HAP-1 (cell line): ENCODE data around the gene CASK.

ENCODE experiments used
- DNase-seq, 2 experiments: peaks; one replicate each; pipeline ENCODE4 v3.0.0-alpha.2; 2016 to 2020; ENCODE audit warnings: low spot score in 2 of 2
- H3K27me3 ChIP-seq: fragments of 250-450 bp; sonication (Bioruptor Pico); 2 replicates; pipeline ENCODE4 v1.5.1; 2020; ENCODE audit warnings: low read depth, mild to moderate bottlenecking, moderate library complexity
- H3K36me3 ChIP-seq: fragments of 250-450 bp; sonication (Bioruptor Pico); replicated peaks from 2 replicates; pipeline ENCODE4 v1.5.1; 2020; ENCODE audit warnings: mild to moderate bottlenecking
- H3K4me1 ChIP-seq: fragments of 250-450 bp; sonication (Bioruptor Pico); 2 replicates; pipeline ENCODE4 v1.5.1; 2020; ENCODE audit warnings: mild to moderate bottlenecking
- H3K4me3 ChIP-seq: fragments of 250-450 bp; sonication (Bioruptor Pico); 2 replicates; pipeline ENCODE4 v1.5.1; 2020; ENCODE audit warnings: mild to moderate bottlenecking, moderate library complexity
- H3K9me3 ChIP-seq: fragments of 250-450 bp; sonication (Bioruptor Pico); 2 replicates; pipeline ENCODE4 v1.5.1; 2020; ENCODE audit warnings: mild to moderate bottlenecking, moderate library complexity
- in situ Hi-C: fragments of 300-500 bp; cut with MboI; formaldehyde crosslinking; loops from 3 replicates; pipeline ENCODE4 v1.14.3; 2020; ENCODE audit warnings: low sequenced_read_pairs, inconsistent platforms, mixed read lengths

CASK gene

GRCh38 chrX:41889317-41890025 lies 33.9 kb downstream of the CASK start:
- no peaks in the 10 kb centered on the region for H3K9me3 ChIP-seq
- H3K27me3 ChIP-seq = no peaks in the 10 kb centered on the region
- DNase-seq = no peak
- H3K36me3 ChIP-seq = no peaks in the 10 kb centered on the region
- H3K4me1 ChIP-seq = no peaks in the 10 kb centered on the region
- in situ Hi-C loops = no loop called here
- no peak overlapping the region for H3K4me3 ChIP-seq

GRCh38 chrX:41887691-41888090 lies 35.7 kb downstream of the CASK start:
- no peak overlapping the region for H3K4me3 ChIP-seq
- H3K4me1 ChIP-seq = no peaks in the 10 kb centered on the region
- in situ Hi-C loops = no loop called here
- no peaks in the 10 kb centered on the region for H3K36me3 ChIP-seq
- H3K9me3 ChIP-seq = no peaks in the 10 kb centered on the region
- DNase-seq = no peak
- no peaks in the 10 kb centered on the region for H3K27me3 ChIP-seq

GRCh38 chrX:41885724-41886123 lies 37.6 kb downstream of the CASK start:
- in situ Hi-C loops = no loop called here
- Histone ChIP-seq H3K4me1 (no peaks in the 10 kb centered on the region), H3K4me3 (no peak overlapping the region), H3K27me3 (no peaks in the 10 kb centered on the region), H3K36me3 (no peaks in the 10 kb centered on the region), H3K9me3 (no peaks in the 10 kb centered on the region)
- no peak for DNase-seq

GRCh38 chrX:41881166-41881565 lies 42.2 kb downstream of the CASK start:
- no peaks in the 10 kb centered on the region for H3K9me3 ChIP-seq
- no peaks in the 10 kb centered on the region for H3K4me1 ChIP-seq
- H3K4me3 ChIP-seq = no peak overlapping the region
- in situ Hi-C loops = no loop called here
- no peaks in the 10 kb centered on the region for H3K27me3 ChIP-seq
- H3K36me3 ChIP-seq = no peaks in the 10 kb centered on the region
- DNase-seq = no peak

- Histone ChIP-seq H3K4me3 (no peak overlapping the region), H3K4me1 (no peaks in the 10 kb centered on the region), H3K27me3 (no peaks in the 10 kb centered on the region), H3K9me3 (no peaks in the 10 kb centered on the region), H3K36me3 (no peaks in the 10 kb centered on the region)
- in situ Hi-C loops = no loop called here
- DNase-seq = no peak
Observed at GRCh38 chrX:41877167-41877566, 46.2 kb downstream of the CASK start.

- H3K27me3 ChIP-seq = no peaks in the 10 kb centered on the region
- no peaks in the 10 kb centered on the region for H3K9me3 ChIP-seq
- in situ Hi-C loops = no loop called here
- no peaks in the 10 kb centered on the region for H3K36me3 ChIP-seq
- no peaks in the 10 kb centered on the region for H3K4me1 ChIP-seq
- H3K4me3 ChIP-seq = no peak overlapping the region
- no peak for DNase-seq
Observed at GRCh38 chrX:41875142-41875541, 48.2 kb downstream of the CASK start.

- Histone ChIP-seq H3K27me3 (no peaks in the 10 kb centered on the region), H3K36me3 (no peaks in the 10 kb centered on the region), H3K9me3 (no peaks in the 10 kb centered on the region), H3K4me3 (no peak overlapping the region), H3K4me1 (no peaks in the 10 kb centered on the region)
- in situ Hi-C loops = no loop called here
- no peak for DNase-seq
Observed at GRCh38 chrX:41870719-41871151, 52.6 kb downstream of the CASK start.

- H3K36me3 ChIP-seq = no peaks in the 10 kb centered on the region
- H3K27me3 ChIP-seq = no peaks in the 10 kb centered on the region
- in situ Hi-C loops = no loop called here
- H3K9me3 ChIP-seq = no peaks in the 10 kb centered on the region
- no peak overlapping the region for H3K4me3 ChIP-seq
- no peaks in the 10 kb centered on the region for H3K4me1 ChIP-seq
- DNase-seq = no peak
Observed at GRCh38 chrX:41868392-41868977, 54.9 kb downstream of the CASK start.

GRCh38 chrX:41863343-41864203 lies 59.8 kb downstream of the CASK start:
- Histone ChIP-seq H3K9me3 (no peaks in the 10 kb centered on the region), H3K36me3 (no peaks in the 10 kb centered on the region), H3K27me3 (no peaks in the 10 kb centered on the region), H3K4me3 (no peak overlapping the region), H3K4me1 (no peaks in the 10 kb centered on the region)
- no peak for DNase-seq
- in situ Hi-C loops = no loop called here

- Histone ChIP-seq H3K4me3 (no peak overlapping the region), H3K4me1 (no peaks in the 10 kb centered on the region), H3K36me3 (no peaks in the 10 kb centered on the region), H3K27me3 (no peaks in the 10 kb centered on the region), H3K9me3 (no peaks in the 10 kb centered on the region)
- DNase-seq = no peak
- in situ Hi-C loops = no loop called here
Observed at GRCh38 chrX:41862562-41863184, 60.7 kb downstream of the CASK start.

- no peak for DNase-seq
- H3K36me3 ChIP-seq = no peaks in the 10 kb centered on the region
- H3K9me3 ChIP-seq = no peaks in the 10 kb centered on the region
- in situ Hi-C loops = no loop called here
- no peaks in the 10 kb centered on the region for H3K4me1 ChIP-seq
- H3K27me3 ChIP-seq = no peaks in the 10 kb centered on the region
- no peak overlapping the region for H3K4me3 ChIP-seq
Observed at GRCh38 chrX:41858161-41858775, 65.1 kb downstream of the CASK start.

- no peaks in the 10 kb centered on the region for H3K36me3 ChIP-seq
- no peaks in the 10 kb centered on the region for H3K9me3 ChIP-seq
- H3K4me1 ChIP-seq = no peaks in the 10 kb centered on the region
- no peaks in the 10 kb centered on the region for H3K27me3 ChIP-seq
- no peak for DNase-seq
- in situ Hi-C loops = no loop called here
- H3K4me3 ChIP-seq = no peak overlapping the region
Observed at GRCh38 chrX:41857670-41858069, 65.7 kb downstream of the CASK start.

GRCh38 chrX:41846714-41847113 lies 76.6 kb downstream of the CASK start:
- in situ Hi-C loops = no loop called here
- Histone ChIP-seq H3K27me3 (no peaks in the 10 kb centered on the region), H3K4me3 (no peak overlapping the region), H3K9me3 (no peaks in the 10 kb centered on the region; the same call in 1 of the 2 replicates), H3K4me1 (no peaks in the 10 kb centered on the region), H3K36me3 (peaks cover 6% of the 10 kb centered on the region; the same call in 1 of the 2 replicates)
- no peak for DNase-seq
